GM19468 (cell line): ENCODE measurements around the gene MAN1C1.
"Not testable (repeated sequence)": the region's sequence is repeated elsewhere in the genome, so short reads cannot be mapped to it uniquely, and the experiment has no call there.

ENCODE experiments used
- ATAC-seq: cut with Tn5 transposase; IDR thresholded peaks from one replicate; pipeline ENCODE4 v1.9.1; 2021; ENCODE audit warnings: mild to moderate bottlenecking, moderate library complexity, moderate number of reproducible peaks; ENCODE audit not compliant: unreplicated experiment; ENCODE audit errors: extremely low read depth

MAN1C1 gene

GRCh38 chr1:25581764-25582163 is 34.8 kb upstream of the MAN1C1 start:
- no peak for ATAC-seq

GRCh38 chr1:25583519-25584370 is 32.8 kb upstream of the MAN1C1 start:
- ATAC-seq, result no peak

- ATAC-seq, result no peak
Observed at GRCh38 chr1:25586181-25586588, 30.4 kb upstream of the MAN1C1 start.

- ATAC-seq, result no peak
Observed at GRCh38 chr1:25587290-25587689, 29.3 kb upstream of the MAN1C1 start.

- not testable (repeated sequence) for ATAC-seq
Observed at GRCh38 chr1:25588224-25588623, 28.4 kb upstream of the MAN1C1 start.

- not testable (repeated sequence) for ATAC-seq
Observed at GRCh38 chr1:25588786-25589185, 27.8 kb upstream of the MAN1C1 start.

- ATAC-seq, result no peak
Observed at GRCh38 chr1:25590096-25590824, 26.3 kb upstream of the MAN1C1 start.

GRCh38 chr1:25593861-25594260 is 22.7 kb upstream of the MAN1C1 start:
- no peak for ATAC-seq

- ATAC-seq, result no peak
Observed at GRCh38 chr1:25594971-25595370, 21.6 kb upstream of the MAN1C1 start.

GRCh38 chr1:25596641-25597040 is 19.9 kb upstream of the MAN1C1 start:
- ATAC-seq, result not testable (repeated sequence)

GRCh38 chr1:25598879-25599278 is 17.7 kb upstream of the MAN1C1 start:
- no peak for ATAC-seq

GRCh38 chr1:25599969-25600610 is 16.5 kb upstream of the MAN1C1 start:
- no peak for ATAC-seq

- not testable (repeated sequence) for ATAC-seq
Observed at GRCh38 chr1:25600971-25601699, 15.5 kb upstream of the MAN1C1 start.

- not testable (repeated sequence) for ATAC-seq
Observed at GRCh38 chr1:25603779-25604538, 12.6 kb upstream of the MAN1C1 start.

- ATAC-seq, result no peak
Observed at GRCh38 chr1:25607123-25607522, 9.5 kb upstream of the MAN1C1 start.

- no peak for ATAC-seq
Observed at GRCh38 chr1:25608488-25609178, 8.0 kb upstream of the MAN1C1 start.

- ATAC-seq, result no peak
Observed at GRCh38 chr1:25609921-25610320, 6.7 kb upstream of the MAN1C1 start.

GRCh38 chr1:25610822-25611630 is 5.6 kb upstream of the MAN1C1 start:
- no peak for ATAC-seq
